Measurements from ENCODE around the gene SLC38A10. TPM values are rescaled to one million over a fixed set of nuclear protein-coding genes. Genes with fewer than 3 reads are reported as not detected.
"Not testable (repeated sequence)": the region's sequence is repeated elsewhere in the genome, so short reads cannot be mapped to it uniquely, and the experiment has no call there.

Gene SLC38A10
- total RNA-seq, 1 experiment from 2014 or later: 44.6 TPM

- DNase-seq (ENCODE audit: low read depth): no peak
Observed at GRCh38 chr17:81232616-81233241, 62.4 kb downstream of the SLC38A10 start.

GRCh38 chr17:81231766-81232581 is 63.1 kb downstream of the SLC38A10 start:
- DNase-seq (ENCODE audit: low read depth): no peak

- DNase-seq (ENCODE audit: low read depth): no peak
Observed at GRCh38 chr17:81231121-81231645, 63.9 kb downstream of the SLC38A10 start.

GRCh38 chr17:81230043-81230820 is 64.9 kb downstream of the SLC38A10 start:
- no peak for DNase-seq (ENCODE audit: low read depth)

GRCh38 chr17:81229666-81229920 is 65.5 kb downstream of the SLC38A10 start:
- DNase-seq (ENCODE audit: low read depth): no peak

GRCh38 chr17:81228834-81229665 is 66.1 kb downstream of the SLC38A10 start:
- DNase-seq (ENCODE audit: low read depth): no peak

- DNase-seq (ENCODE audit: low read depth): no peak
Observed at GRCh38 chr17:81228420-81228819, 66.7 kb downstream of the SLC38A10 start.

- DNase-seq (ENCODE audit: low read depth): not testable (repeated sequence)
Observed at GRCh38 chr17:81227630-81228029, 67.5 kb downstream of the SLC38A10 start.

GRCh38 chr17:81223762-81224130 is 71.4 kb downstream of the SLC38A10 start:
- no peak for DNase-seq (ENCODE audit: low read depth)

- peak; percentile 95 for DNase-seq (ENCODE audit: low read depth)
Observed at GRCh38 chr17:81222906-81223761, 72.0 kb downstream of the SLC38A10 start, which contains the start of gene CEP131. Gene CEP131, minus strand, starts transcription at chr17:81222965. Its CDS starts 2,909 bp downstream, at chr17:81220056.

GRCh38 chr17:81222620-81222905 is 72.5 kb downstream of the SLC38A10 start:
- no peak for DNase-seq (ENCODE audit: low read depth)

GRCh38 chr17:81221842-81222619 is 73.1 kb downstream of the SLC38A10 start:
- DNase-seq (ENCODE audit: low read depth): no peak

- no peak for DNase-seq (ENCODE audit: low read depth)
Observed at GRCh38 chr17:81221371-81221841, 73.7 kb downstream of the SLC38A10 start.

GRCh38 chr17:81219476-81220180 is 75.5 kb downstream of the SLC38A10 start:
- no peak for DNase-seq (ENCODE audit: low read depth)

- no peak for DNase-seq (ENCODE audit: low read depth)
Observed at GRCh38 chr17:81218991-81219390, 76.1 kb downstream of the SLC38A10 start.

GRCh38 chr17:81218459-81218858 is 76.6 kb downstream of the SLC38A10 start:
- DNase-seq (ENCODE audit: low read depth): no peak

- no peak for DNase-seq (ENCODE audit: low read depth)
Observed at GRCh38 chr17:81217491-81217890, 77.6 kb downstream of the SLC38A10 start.

GRCh38 chr17:81213978-81214377 is 81.1 kb downstream of the SLC38A10 start:
- no peak for DNase-seq (ENCODE audit: low read depth)

- no peak for DNase-seq (ENCODE audit: low read depth)
Observed at GRCh38 chr17:81212365-81212764, 82.7 kb downstream of the SLC38A10 start.

Data from HT1080 (cell line).